Uterus (tissue), 4 donors: ENCODE results near the gene GSAP. TPM values are rescaled to one million over a fixed set of nuclear protein-coding genes. Genes with fewer than 3 reads are reported as not detected.
"Not testable (repeated sequence)": the region's sequence is repeated elsewhere in the genome, so short reads cannot be mapped to it uniquely, and the experiment has no call there.

Experiments
- DNase-seq, 2 donors: peaks; one replicate each; pipeline ENCODE4 v3.0.0-alpha.2; 2019 to 2020
- H3K27ac ChIP-seq, 2 donors: fragments of 200-600 bp; sonication (generic); 1 replicate in 1 of 2; 2 replicates in 1 of 2; pipeline ENCODE4 v1.5.1; 2016 to 2018
- H3K27me3 ChIP-seq, 2 donors: fragments of 200-600 bp; sonication (generic); one replicate each; pipeline ENCODE4 v1.5.1; 2018 to 2019; ENCODE audit warnings: control low read depth in 1 of 2
- H3K36me3 ChIP-seq, 2 donors: fragments of 200-600 bp; sonication (generic); one replicate each; pipeline ENCODE4 v1.5.1; 2019; ENCODE audit warnings: control low read depth in 1 of 2
- H3K4me1 ChIP-seq, 2 donors: fragments of 200-600 bp; sonication (generic); one replicate each; pipeline ENCODE4 v1.5.1; 2018 to 2019; ENCODE audit warnings: control low read depth in 1 of 2
- H3K4me3 ChIP-seq, 2 donors: fragments of 200-600 bp; sonication (generic); 1 replicate in 1 of 2; 2 replicates in 1 of 2; pipeline ENCODE4 v1.5.1; 2018 to 2019; ENCODE audit warnings: mild to moderate bottlenecking in 1 of 2
- H3K9me3 ChIP-seq, 2 donors: fragments of 200-600 bp; sonication (generic); one replicate each; pipeline ENCODE4 v1.5.1; 2019; ENCODE audit warnings: control low read depth in 1 of 2
- POLR2A ChIP-seq, 2 donors: fragments of 450-650 bp; IDR thresholded peaks; one replicate each; pipeline ENCODE4 v1.6.1; 2016; ENCODE audit warnings: antibody characterized with exemption in 2 of 2, mild to moderate bottlenecking in 1 of 2, moderate library complexity in 1 of 2
- intact Hi-C: fragments of 100-400 bp; cut with DNase I; formaldehyde crosslinking; loops from one replicate; pipeline ENCODE4 v1.15.1; 2023; ENCODE audit warnings: low total_unique reads
- total RNA-seq, 4 donors: library from RNA; depleted of rRNA in 3 of 4; stranded (reverse); fragments of >200 nt in 3 of 4; gene quantifications; one replicate each; pipeline versions ENCODE4 v1.1.0 to v1.2.4, GENCODE V29; 2014 to 2023
- TF ChIP-seq, protein P1 (sequence below), 4 experiments: fragments of 200-600 bp in 2 of 4; fragments of 450-650 bp in 2 of 4; sonication (generic) in 2 of 4; IDR thresholded peaks; one replicate each; pipeline ENCODE4 v1.5.1; 2016 to 2019; ENCODE audit warnings: antibody characterized with exemption in 4 of 4, mild to moderate bottlenecking in 2 of 4, moderate library complexity in 1 of 4
- donor health status: DM: yes; HTN: yes; CAD: no.

The GSAP gene
- total RNA-seq, 4 donors from 2014 or later, result 3.6 to 24.1 (median 13.1) TPM

DNA sequence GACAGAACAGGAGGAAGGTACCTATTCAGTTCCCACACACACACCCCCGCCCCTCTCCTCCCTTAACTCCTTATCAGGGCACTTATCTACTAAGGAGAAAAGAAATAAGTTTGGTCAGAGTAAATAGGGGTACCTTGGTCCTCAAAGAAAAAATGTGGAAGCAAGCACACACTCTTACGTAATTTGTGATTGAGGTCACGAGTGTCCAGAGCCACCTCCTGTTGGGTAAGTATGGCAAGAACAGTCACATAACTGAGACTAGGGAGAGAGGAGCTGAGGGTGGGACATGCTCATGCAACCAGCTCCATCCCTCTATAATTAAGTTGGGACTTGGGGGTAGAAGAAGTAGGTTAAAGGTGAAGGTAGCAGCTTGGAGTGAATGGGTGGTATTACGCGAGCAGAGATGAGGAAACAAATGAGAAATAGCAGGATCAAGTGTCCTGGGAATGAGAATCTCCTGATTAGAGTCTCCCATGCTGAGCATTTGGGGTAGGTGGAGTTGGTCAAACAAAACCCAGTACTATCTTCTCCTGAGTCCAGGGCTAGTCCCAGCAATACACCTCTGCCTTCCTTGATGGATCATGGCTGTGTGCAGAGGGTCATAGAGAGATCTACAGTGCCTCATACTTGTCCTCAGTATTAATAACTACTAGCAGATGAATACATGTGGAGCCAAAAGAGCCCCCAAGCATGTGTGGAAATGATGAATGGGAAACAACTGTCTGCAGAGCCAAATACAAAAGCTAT, 77.1 kb downstream of the GSAP start:
- intact Hi-C loops, result no loop called here
- H3K27ac ChIP-seq, result no peak overlapping the region

GRCh38 chr7:77338260-77338659, 77.9 kb downstream of the GSAP start:
- Histone ChIP-seq H3K4me1 (no peaks in the 10 kb centered on the region), H3K27ac (no peak overlapping the region), H3K9me3 (no peaks in the 10 kb centered on the region), H3K27me3 (no peaks in the 10 kb centered on the region), H3K4me3 (no peak overlapping the region), H3K36me3 (no peaks in the 10 kb centered on the region)
- TF ChIP-seq, protein P1, sequence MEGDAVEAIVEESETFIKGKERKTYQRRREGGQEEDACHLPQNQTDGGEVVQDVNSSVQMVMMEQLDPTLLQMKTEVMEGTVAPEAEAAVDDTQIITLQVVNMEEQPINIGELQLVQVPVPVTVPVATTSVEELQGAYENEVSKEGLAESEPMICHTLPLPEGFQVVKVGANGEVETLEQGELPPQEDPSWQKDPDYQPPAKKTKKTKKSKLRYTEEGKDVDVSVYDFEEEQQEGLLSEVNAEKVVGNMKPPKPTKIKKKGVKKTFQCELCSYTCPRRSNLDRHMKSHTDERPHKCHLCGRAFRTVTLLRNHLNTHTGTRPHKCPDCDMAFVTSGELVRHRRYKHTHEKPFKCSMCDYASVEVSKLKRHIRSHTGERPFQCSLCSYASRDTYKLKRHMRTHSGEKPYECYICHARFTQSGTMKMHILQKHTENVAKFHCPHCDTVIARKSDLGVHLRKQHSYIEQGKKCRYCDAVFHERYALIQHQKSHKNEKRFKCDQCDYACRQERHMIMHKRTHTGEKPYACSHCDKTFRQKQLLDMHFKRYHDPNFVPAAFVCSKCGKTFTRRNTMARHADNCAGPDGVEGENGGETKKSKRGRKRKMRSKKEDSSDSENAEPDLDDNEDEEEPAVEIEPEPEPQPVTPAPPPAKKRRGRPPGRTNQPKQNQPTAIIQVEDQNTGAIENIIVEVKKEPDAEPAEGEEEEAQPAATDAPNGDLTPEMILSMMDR (IDR thresholded peaks at IDR 0.05), result no peak
- no peak for TF ChIP-seq POLR2A (IDR thresholded peaks at IDR 0.05)
- DNase-seq, result no peak
- intact Hi-C loops, result no loop called here

More for the DNA sequence above, 77.1 kb downstream of the GSAP start:
- no peak for TF ChIP-seq POLR2A (IDR thresholded peaks at IDR 0.05)
- TF ChIP-seq, protein P1 (IDR thresholded peaks at IDR 0.05), result no peak
- H3K4me3 ChIP-seq, result no peak overlapping the region
- no peaks in the 10 kb centered on the region for H3K4me1 ChIP-seq
- no peak for DNase-seq
- H3K9me3 ChIP-seq, result no peaks in the 10 kb centered on the region
- no peaks in the 10 kb centered on the region for H3K36me3 ChIP-seq
- H3K27me3 ChIP-seq, result no peaks in the 10 kb centered on the region

GRCh38 chr7:77337456-77337990, 78.6 kb downstream of the GSAP start:
- Histone ChIP-seq H3K36me3 (no peaks in the 10 kb centered on the region), H3K4me1 (no peaks in the 10 kb centered on the region), H3K9me3 (no peaks in the 10 kb centered on the region), H3K27ac (no peak overlapping the region), H3K4me3 (no peak overlapping the region), H3K27me3 (no peaks in the 10 kb centered on the region)
- TF ChIP-seq, protein P1 (IDR thresholded peaks at IDR 0.05), result no peak
- TF ChIP-seq POLR2A (IDR thresholded peaks at IDR 0.05), result no peak
- no peak for DNase-seq
- intact Hi-C loops, result no loop called here

GRCh38 chr7:77335581-77335980, 80.6 kb downstream of the GSAP start:
- DNase-seq, result no peak
- TF ChIP-seq, protein P1 (IDR thresholded peaks at IDR 0.05), result no peak
- TF ChIP-seq POLR2A (IDR thresholded peaks at IDR 0.05), result no peak
- no peak overlapping the region for H3K27ac ChIP-seq
- intact Hi-C loops, result no loop called here
- no peak overlapping the region for H3K4me3 ChIP-seq
- H3K9me3 ChIP-seq, result no peaks in the 10 kb centered on the region
- no peaks in the 10 kb centered on the region for H3K36me3 ChIP-seq
- peaks cover 0 to 3% of the 10 kb centered on the region in 2 donors for H3K4me1 ChIP-seq
- H3K27me3 ChIP-seq, result no peaks in the 10 kb centered on the region

DNA sequence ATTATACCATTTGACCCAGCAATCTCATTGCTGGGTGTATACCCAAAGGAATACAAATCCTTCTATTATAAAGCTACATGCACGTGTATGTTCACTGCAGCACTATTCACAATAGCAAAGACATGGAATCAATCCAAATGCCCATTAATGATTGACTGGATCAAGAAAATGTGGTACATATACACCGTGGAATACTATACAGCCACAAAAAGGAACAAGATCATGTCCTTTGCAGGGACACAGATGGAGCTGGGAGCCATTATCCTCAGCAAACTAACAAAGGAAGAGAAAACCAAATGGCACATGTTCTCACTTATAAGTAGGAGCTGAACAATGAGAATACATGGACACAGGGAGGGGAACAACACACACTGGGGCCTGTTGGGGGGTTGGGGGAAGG, 82.1 kb downstream of the GSAP start:
- DNase-seq, H3K4me3 ChIP-seq, H3K9me3 ChIP-seq, H3K36me3 ChIP-seq, H3K27ac ChIP-seq, intact Hi-C loops, H3K27me3 ChIP-seq, H3K4me1 ChIP-seq: not testable (repeated sequence)
